Endothelial cell (in vitro differentiated cells): ENCODE data around the gene ASB13. TPM values are rescaled to one million over a fixed set of nuclear protein-coding genes. Genes with fewer than 3 reads are reported as not detected.

Experiments
- total RNA-seq: library from RNA; stranded (reverse); fragmentation: NEBNext Ultra II Directional; extraction: Animal tissue kit (Norgen Biotek cat#: 25700); gene quantifications from one replicate; pipeline ENCODE4 v1.2.1, GENCODE V29; 2021; ENCODE audit not compliant: unreplicated experiment

Gene ASB13
- total RNA-seq, 1 donor from 2014 or later, result 22.5 TPM

Other genes with a start within 250 kb of the ASB13 start
- gene CALML5, start 167.0 kb downstream of the ASB13 start, total RNA-seq, result not detected
- not detected for gene CALML3, start 141.6 kb downstream of the ASB13 start, total RNA-seq
- gene TASOR2, start 18.2 kb upstream of the ASB13 start, total RNA-seq, result 49.1 TPM
- 320 TPM for gene GDI2, start 146.8 kb upstream of the ASB13 start, total RNA-seq
- 6.6 TPM for gene ANKRD16, start 223.3 kb upstream of the ASB13 start, total RNA-seq
- 95.2 TPM for gene FBH1, start 223.6 kb upstream of the ASB13 start, total RNA-seq